ENCODE data around the gene POLR1F. TPM values are rescaled to one million over a fixed set of nuclear protein-coding genes. Genes with fewer than 3 reads are reported as not detected.

Gene POLR1F
- polyA plus RNA-seq, 3 donors from 2014 or later = 22.1 to 36.9 (median 26.4) TPM

DNA sequence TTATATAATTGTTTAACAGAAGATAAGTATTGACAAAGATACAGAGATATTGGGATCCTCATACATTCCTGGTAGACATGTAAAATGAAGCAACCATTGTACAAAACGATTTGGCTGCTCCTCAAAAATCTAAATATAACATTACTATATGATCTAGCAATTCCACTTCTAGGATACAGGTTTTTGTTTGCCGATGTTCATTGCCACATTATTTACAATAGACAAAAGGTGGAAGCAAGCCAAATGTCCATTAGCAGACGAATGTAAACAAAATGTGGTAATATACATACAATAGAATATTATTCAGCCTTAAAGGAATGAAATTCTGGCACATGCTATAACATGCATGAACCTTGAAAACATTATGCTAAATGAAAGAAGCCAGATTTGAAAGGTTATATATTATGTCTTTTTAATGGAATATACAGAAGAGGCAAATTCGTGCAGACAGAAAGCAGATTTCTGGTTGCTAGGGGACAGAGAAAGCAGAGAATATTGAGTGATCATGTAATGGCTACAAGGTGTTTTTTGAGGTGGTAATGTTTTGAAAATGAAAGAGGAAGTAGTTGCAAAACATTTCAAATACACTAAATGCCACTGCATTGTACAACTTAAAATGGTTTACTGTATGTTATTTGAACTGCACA lies 44.9 kb downstream of the POLR1F start:
- H3K36me3 Mint-ChIP-seq = no peaks in the 10 kb centered on the region
- no peak for DNase-seq
- H3K27me3 Mint-ChIP-seq (ENCODE audit: low read depth in 3 of 3) = peaks cover 0 to 2% (median 2%) of the 10 kb centered on the region in 3 donors
- H3K9me3 Mint-ChIP-seq = no peaks in the 10 kb centered on the region
- H3K4me1 Mint-ChIP-seq = peaks cover 4 to 9% of the 10 kb centered on the region in 2 donors
- H3K4me3 Mint-ChIP-seq = no peak overlapping the region
- H3K27ac Mint-ChIP-seq = no peak overlapping the region

DNA sequence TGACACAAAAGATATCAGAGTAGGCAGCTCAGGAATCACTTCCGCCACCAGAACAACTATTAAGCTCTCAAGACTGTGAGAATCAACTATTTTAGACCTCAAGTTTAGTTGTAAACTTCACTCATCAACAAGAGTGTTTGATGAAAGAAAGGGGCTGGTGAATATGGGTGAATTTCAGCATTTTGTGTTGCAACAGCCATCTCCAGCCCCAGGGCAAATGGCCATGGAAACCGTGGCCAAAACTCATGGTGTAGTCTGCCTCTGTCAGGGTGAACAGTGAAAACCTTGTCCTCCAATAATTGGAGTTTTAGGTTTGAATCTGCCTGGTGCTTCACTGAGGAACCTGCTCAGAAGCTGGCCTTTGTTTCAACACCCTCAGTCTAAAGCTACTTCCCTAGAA lies 60.0 kb downstream of the POLR1F start:
- Mint-ChIP-seq H3K4me3 (no peak overlapping the region), H3K27me3 (ENCODE audit: low read depth in 3 of 3) (peaks cover 0 to 1% (median 0%) of the 10 kb centered on the region in 3 donors), H3K9me3 (peaks cover 8 to 36% (median 12%) of the 10 kb centered on the region in 6 donors), H3K4me1 (no peaks in the 10 kb centered on the region), H3K27ac (no peak overlapping the region), H3K36me3 (no peaks in the 10 kb centered on the region)
- DNase-seq = no peak

Other genes starting within 250 kb of the POLR1F start
- not detected for gene TMEM196, start 64.6 kb upstream of the POLR1F start, polyA plus RNA-seq